ENCODE data around the gene PPP2CA.
A peak's percentile ranks its signal among the peaks of the same experiment; 100 is the strongest.
"Not testable (repeated sequence)": the region's sequence is repeated elsewhere in the genome, so short reads cannot be mapped to it uniquely, and the experiment has no call there.

PPP2CA gene

GRCh38 chr5:134225780-134226440 lies at the start of gene PPP2CA:
PPP2CA (minus strand) TSS chr5:134226073; CDS start chr5:134225861, 212 bp downstream.
- TF ChIP-seq GATA1 (IDR thresholded peaks at IDR 0.05; ENCODE audit: low read depth, low read length) (no peak), POLR2A (IDR thresholded peaks at IDR 0.05; ENCODE audit: low read length) (peak; percentile 88)

GRCh38 chr5:134273642-134274395 lies 47.9 kb upstream of the PPP2CA start:
- TF ChIP-seq POLR2A (IDR thresholded peaks at IDR 0.05; ENCODE audit: low read length), result no peak
- TF ChIP-seq GATA1 (IDR thresholded peaks at IDR 0.05; ENCODE audit: low read depth, low read length), result no peak
- no peak for DNase-seq

More at GRCh38 chr5:134225780-134226440, at the start of gene PPP2CA:
- DNase-seq, result peak; percentile 98 to 100

- no peak for TF ChIP-seq POLR2A (IDR thresholded peaks at IDR 0.05; ENCODE audit: low read length)
- TF ChIP-seq GATA1 (IDR thresholded peaks at IDR 0.05; ENCODE audit: low read depth, low read length), result no peak
Observed at GRCh38 chr5:134271059-134271458, 45.2 kb upstream of the PPP2CA start.

GRCh38 chr5:134268919-134269318 lies 43.0 kb upstream of the PPP2CA start:
- no peak for DNase-seq

More at GRCh38 chr5:134271059-134271458, 45.2 kb upstream of the PPP2CA start:
- no peak for DNase-seq

GRCh38 chr5:134268019-134268601 lies 42.2 kb upstream of the PPP2CA start:
- TF ChIP-seq POLR2A (IDR thresholded peaks at IDR 0.05; ENCODE audit: low read length) (no peak), GATA1 (IDR thresholded peaks at IDR 0.05; ENCODE audit: low read depth, low read length) (no peak)
- DNase-seq, result no peak

More at GRCh38 chr5:134268919-134269318, 43.0 kb upstream of the PPP2CA start:
- TF ChIP-seq POLR2A (IDR thresholded peaks at IDR 0.05; ENCODE audit: low read length) (no peak), GATA1 (IDR thresholded peaks at IDR 0.05; ENCODE audit: low read depth, low read length) (no peak)

GRCh38 chr5:134267366-134268018 lies 41.6 kb upstream of the PPP2CA start:
- TF ChIP-seq POLR2A (IDR thresholded peaks at IDR 0.05; ENCODE audit: low read length), result no peak
- no peak for TF ChIP-seq GATA1 (IDR thresholded peaks at IDR 0.05; ENCODE audit: low read depth, low read length)
- no peak for DNase-seq

- DNase-seq, result no peak
- TF ChIP-seq GATA1 (IDR thresholded peaks at IDR 0.05; ENCODE audit: low read depth, low read length) (no peak), POLR2A (IDR thresholded peaks at IDR 0.05; ENCODE audit: low read length) (no peak)
Observed at GRCh38 chr5:134263801-134264200, 37.9 kb upstream of the PPP2CA start.

GRCh38 chr5:134262629-134263028 lies 36.8 kb upstream of the PPP2CA start:
- DNase-seq, result not testable (repeated sequence)

GRCh38 chr5:134258896-134259295 lies 33.0 kb upstream of the PPP2CA start:
- no peak for DNase-seq
- TF ChIP-seq POLR2A (IDR thresholded peaks at IDR 0.05; ENCODE audit: low read length), result no peak
- no peak for TF ChIP-seq GATA1 (IDR thresholded peaks at IDR 0.05; ENCODE audit: low read depth, low read length)

GRCh38 chr5:134257176-134257575 lies 31.3 kb upstream of the PPP2CA start:
- TF ChIP-seq POLR2A (IDR thresholded peaks at IDR 0.05; ENCODE audit: low read length), result no peak
- no peak for TF ChIP-seq GATA1 (IDR thresholded peaks at IDR 0.05; ENCODE audit: low read depth, low read length)
- DNase-seq, result no peak

GRCh38 chr5:134255418-134256150 lies 29.7 kb upstream of the PPP2CA start:
- DNase-seq, result no peak
- no peak for TF ChIP-seq GATA1 (IDR thresholded peaks at IDR 0.05; ENCODE audit: low read depth, low read length)
- no peak for TF ChIP-seq POLR2A (IDR thresholded peaks at IDR 0.05; ENCODE audit: low read length)

- not testable (repeated sequence) for DNase-seq
Observed at GRCh38 chr5:134253368-134254153, 27.7 kb upstream of the PPP2CA start.

- DNase-seq, result no peak
- TF ChIP-seq POLR2A (IDR thresholded peaks at IDR 0.05; ENCODE audit: low read length) (no peak), GATA1 (IDR thresholded peaks at IDR 0.05; ENCODE audit: low read depth, low read length) (no peak)
Observed at GRCh38 chr5:134252671-134253070, 26.8 kb upstream of the PPP2CA start.
